ENCODE data around the gene NLRC4. TPM values are rescaled to one million over a fixed set of nuclear protein-coding genes. Genes with fewer than 3 reads are reported as not detected.
"Not testable (repeated sequence)": the region's sequence is repeated elsewhere in the genome, so short reads cannot be mapped to it uniquely, and the experiment has no call there.

NLRC4 gene, protein sequence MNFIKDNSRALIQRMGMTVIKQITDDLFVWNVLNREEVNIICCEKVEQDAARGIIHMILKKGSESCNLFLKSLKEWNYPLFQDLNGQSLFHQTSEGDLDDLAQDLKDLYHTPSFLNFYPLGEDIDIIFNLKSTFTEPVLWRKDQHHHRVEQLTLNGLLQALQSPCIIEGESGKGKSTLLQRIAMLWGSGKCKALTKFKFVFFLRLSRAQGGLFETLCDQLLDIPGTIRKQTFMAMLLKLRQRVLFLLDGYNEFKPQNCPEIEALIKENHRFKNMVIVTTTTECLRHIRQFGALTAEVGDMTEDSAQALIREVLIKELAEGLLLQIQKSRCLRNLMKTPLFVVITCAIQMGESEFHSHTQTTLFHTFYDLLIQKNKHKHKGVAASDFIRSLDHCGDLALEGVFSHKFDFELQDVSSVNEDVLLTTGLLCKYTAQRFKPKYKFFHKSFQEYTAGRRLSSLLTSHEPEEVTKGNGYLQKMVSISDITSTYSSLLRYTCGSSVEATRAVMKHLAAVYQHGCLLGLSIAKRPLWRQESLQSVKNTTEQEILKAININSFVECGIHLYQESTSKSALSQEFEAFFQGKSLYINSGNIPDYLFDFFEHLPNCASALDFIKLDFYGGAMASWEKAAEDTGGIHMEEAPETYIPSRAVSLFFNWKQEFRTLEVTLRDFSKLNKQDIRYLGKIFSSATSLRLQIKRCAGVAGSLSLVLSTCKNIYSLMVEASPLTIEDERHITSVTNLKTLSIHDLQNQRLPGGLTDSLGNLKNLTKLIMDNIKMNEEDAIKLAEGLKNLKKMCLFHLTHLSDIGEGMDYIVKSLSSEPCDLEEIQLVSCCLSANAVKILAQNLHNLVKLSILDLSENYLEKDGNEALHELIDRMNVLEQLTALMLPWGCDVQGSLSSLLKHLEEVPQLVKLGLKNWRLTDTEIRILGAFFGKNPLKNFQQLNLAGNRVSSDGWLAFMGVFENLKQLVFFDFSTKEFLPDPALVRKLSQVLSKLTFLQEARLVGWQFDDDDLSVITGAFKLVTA
- not detected for total RNA-seq
- under 1 TPM in 2 of 3 donors, not detected in 1; 0.13 to 0.16 TPM for polyA plus RNA-seq
- 0 reads per million in 6 experiments for total RNA-seq

DNA sequence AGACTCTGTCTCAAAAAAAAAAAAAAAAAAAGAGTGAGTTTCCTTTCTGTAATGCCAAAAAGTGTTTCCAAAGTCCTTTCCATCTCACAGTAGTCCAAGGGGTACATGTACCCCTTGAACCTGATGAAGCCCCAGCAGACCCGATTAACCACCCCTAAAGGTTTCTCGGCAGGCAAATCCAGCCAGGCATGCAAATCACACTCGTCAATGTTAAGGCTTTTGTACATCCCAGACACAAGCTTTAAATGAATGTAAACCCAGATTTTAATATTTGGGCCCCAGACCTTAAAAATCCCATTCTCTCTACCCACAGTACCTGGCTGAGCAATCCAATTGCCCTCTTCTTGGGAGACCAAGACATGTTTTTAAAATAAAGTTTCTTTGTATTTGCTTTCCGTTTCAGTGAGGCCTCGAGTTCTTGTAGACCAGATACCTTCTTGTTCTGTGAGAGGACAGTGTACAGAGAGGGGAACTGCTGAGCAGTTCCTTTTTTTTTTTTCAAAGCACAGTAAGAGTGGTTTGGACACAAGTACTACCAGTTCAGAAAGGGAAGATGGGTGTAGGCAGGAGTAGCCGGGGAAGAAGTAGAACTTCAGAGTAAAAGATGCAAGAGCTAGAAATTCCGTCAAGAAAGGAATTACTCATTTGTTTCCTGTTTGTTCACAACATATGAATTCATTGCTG, at the start of gene NLRC4:
TSS of gene NLRC4 (minus strand) at position 465 of the 684 bp plus-strand sequence. CDS start 8,111 bp downstream, outside the sequence.
- H3K9me3 Mint-ChIP-seq: no peaks in the 10 kb centered on the region
- H3K27me3 Mint-ChIP-seq: no peaks in the 10 kb centered on the region
- DNase-seq (no peak), ATAC-seq (no peak)
- H3K4me1 Mint-ChIP-seq: peaks cover 0 to 14% (median 1%) of the 10 kb centered on the region in 4 donors
- peak within 1 kb of the TSS in 5 of 10 donors; percentile 27 to 77 (median 50) for H3K27ac Mint-ChIP-seq
- peak within 1 kb of the TSS in 1 of 10 donors; percentile 74 for H3K4me3 Mint-ChIP-seq
- no peaks in the 10 kb centered on the region for H3K36me3 Mint-ChIP-seq
- POLR2A ChIA-PET: interaction anchor here (0.7 kb wide), 2 partner anchors 10 to 25 kb away, joined by 3 read pairs; no protein-coding TSS in a partner anchor

DNA sequence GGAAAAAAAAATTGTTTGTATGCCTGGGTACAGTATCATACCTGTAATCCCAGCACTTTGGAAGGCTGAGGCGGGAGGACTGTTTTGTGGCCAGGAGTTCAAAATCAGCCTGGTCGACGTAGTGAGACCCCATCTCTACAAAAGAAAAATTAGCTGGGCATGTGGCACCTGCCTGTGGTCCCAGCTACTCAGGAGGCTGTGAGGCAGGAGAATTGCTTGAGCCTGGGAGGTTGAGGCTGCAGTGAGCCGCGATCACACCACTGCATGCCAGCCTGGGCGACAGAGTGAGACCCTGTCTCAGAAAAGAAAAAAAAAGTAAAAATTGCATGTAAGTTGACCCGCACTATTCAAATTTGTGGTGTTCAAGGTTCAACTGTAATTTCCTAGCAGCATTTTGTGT, 45.9 kb upstream of the NLRC4 start:
- Mint-ChIP-seq H3K4me1 (no peaks in the 10 kb centered on the region), H3K36me3 (peaks cover 0 to 25% (median 12%) of the 10 kb centered on the region in 3 donors), H3K9me3 (no peaks in the 10 kb centered on the region), H3K27ac (no peak overlapping the region), H3K27me3 (no peaks in the 10 kb centered on the region), H3K4me3 (no peak overlapping the region)
- POLR2A ChIA-PET: no interaction called here
- no peak for DNase-seq
- no peak for ATAC-seq

DNA sequence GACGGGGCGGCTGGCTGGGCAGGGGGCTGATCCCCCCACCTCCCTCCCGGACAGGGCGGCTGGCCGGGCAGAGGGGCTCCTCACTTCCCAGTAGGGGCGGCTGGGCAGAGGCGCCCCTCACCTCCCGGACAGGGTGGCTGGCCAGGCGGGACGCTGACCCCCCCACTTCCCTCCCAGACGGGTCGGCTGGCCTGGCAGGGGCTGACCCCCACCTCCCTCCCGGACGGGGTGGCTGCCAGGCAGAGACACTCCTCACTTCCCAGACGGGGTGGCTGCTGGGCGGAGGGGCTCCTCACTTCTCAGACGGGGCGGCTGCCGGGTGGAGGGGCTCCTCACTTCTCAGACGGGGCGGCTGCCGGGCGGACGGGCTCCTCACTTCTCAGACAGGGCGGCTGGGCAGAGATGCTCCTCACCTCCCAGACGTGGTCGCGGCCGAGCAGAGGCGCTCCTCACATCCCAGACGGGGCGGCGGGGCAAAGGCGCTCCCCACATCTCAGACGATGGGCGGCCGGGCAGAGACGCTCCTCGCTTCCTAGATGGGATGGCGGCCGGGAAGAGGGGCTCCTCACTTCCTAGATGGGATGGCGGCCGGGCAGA, 29.4 kb upstream of the NLRC4 start:
- POLR2A ChIA-PET, H3K27me3 Mint-ChIP-seq, H3K9me3 Mint-ChIP-seq, ATAC-seq, H3K27ac Mint-ChIP-seq, DNase-seq, H3K4me3 Mint-ChIP-seq, H3K4me1 Mint-ChIP-seq: not testable (repeated sequence)
- H3K36me3 Mint-ChIP-seq: peaks cover 9 to 63% (median 23%) of the 10 kb centered on the region in 3 donors

DNA sequence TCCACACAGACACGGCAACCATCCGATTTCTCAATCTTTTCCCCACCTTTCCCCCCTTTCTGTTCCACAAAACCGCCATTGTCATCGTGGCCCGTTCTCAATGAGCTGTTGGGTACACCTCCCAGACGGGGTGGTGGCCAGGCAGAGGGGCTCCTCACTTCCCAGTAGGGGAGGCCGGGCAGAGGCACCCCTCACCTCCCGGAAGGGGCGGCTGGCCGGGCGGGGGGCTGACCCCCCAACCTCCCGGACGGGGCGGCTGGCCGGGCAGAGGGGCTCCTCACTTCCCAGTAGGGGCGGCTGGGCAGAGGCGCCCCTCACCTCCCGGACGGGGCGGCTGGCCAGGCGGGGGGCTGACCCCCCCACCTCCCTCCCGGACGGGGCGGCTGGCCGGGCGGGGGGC, 28.8 kb upstream of the NLRC4 start:
- not testable (repeated sequence) for H3K4me3 Mint-ChIP-seq
- H3K36me3 Mint-ChIP-seq: peaks cover 9 to 57% (median 20%) of the 10 kb centered on the region in 3 donors

DNA sequence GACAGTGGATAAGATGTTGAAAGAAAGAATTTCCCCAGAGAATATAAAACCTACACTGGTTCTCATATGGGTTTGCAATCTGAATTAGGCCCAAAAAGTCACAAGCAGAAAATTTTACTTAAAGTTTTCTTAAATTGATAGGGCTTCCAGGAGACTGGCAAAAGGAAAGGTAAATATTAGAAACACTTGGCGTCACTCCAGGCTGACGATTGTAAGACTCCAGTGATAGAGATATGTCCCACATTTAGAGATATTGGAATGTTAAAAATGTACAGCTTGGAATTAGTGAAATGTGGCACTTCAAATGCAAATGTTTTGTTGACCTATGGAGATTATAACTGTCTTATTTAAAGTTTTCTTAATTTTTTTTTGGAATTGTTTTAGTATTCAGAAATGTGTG, 27.1 kb upstream of the NLRC4 start:
- H3K4me3 Mint-ChIP-seq: no peak overlapping the region
- DNase-seq: no peak
- peaks cover 0 to 6% (median 0%) of the 10 kb centered on the region in 9 donors for H3K9me3 Mint-ChIP-seq
- H3K36me3 Mint-ChIP-seq: peaks cover 9 to 59% (median 20%) of the 10 kb centered on the region in 3 donors
- no peak for ATAC-seq
- H3K27me3 Mint-ChIP-seq: no peaks in the 10 kb centered on the region
- POLR2A ChIA-PET: no interaction called here
- H3K27ac Mint-ChIP-seq: no peak overlapping the region
- peaks cover 11 to 28% (median 24%) of the 10 kb centered on the region in 4 donors for H3K4me1 Mint-ChIP-seq

More for the DNA sequence above, 28.8 kb upstream of the NLRC4 start:
- ATAC-seq, H3K27me3 Mint-ChIP-seq, POLR2A ChIA-PET, H3K9me3 Mint-ChIP-seq, DNase-seq, H3K27ac Mint-ChIP-seq: not testable (repeated sequence)
- H3K4me1 Mint-ChIP-seq: peaks cover 5 to 14% (median 10%) of the 10 kb centered on the region in 4 donors

DNA sequence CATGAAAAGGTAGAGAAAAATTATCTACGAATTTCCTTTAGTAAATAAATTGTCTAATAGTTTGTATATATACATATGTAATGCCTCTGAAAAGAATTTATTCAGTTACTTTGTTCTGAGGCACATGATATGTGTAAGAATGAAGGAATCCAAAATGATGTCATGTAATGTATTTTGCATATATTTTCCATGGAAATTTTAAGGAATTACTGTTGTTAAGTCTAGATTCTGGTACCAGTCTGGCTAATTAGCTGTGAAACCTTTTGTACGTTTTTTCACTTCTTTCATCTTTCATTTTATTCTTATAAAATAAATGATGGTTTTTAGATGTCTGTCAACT, 25.3 kb upstream of the NLRC4 start:
- H3K27me3 Mint-ChIP-seq: no peaks in the 10 kb centered on the region
- POLR2A ChIA-PET: no interaction called here
- peaks cover under 1 to 57% (median 15%) of the 10 kb centered on the region in 3 donors for H3K36me3 Mint-ChIP-seq
- no peak overlapping the region for H3K4me3 Mint-ChIP-seq
- peak overlapping the region in 3 of 10 donors; percentile 1 to 71 (median 62) for H3K27ac Mint-ChIP-seq
- H3K9me3 Mint-ChIP-seq: peaks cover 0 to 2% (median 0%) of the 10 kb centered on the region in 9 donors
- ATAC-seq (no peak), DNase-seq (no peak)
- H3K4me1 Mint-ChIP-seq: peaks cover 14 to 41% (median 36%) of the 10 kb centered on the region in 4 donors

DNA sequence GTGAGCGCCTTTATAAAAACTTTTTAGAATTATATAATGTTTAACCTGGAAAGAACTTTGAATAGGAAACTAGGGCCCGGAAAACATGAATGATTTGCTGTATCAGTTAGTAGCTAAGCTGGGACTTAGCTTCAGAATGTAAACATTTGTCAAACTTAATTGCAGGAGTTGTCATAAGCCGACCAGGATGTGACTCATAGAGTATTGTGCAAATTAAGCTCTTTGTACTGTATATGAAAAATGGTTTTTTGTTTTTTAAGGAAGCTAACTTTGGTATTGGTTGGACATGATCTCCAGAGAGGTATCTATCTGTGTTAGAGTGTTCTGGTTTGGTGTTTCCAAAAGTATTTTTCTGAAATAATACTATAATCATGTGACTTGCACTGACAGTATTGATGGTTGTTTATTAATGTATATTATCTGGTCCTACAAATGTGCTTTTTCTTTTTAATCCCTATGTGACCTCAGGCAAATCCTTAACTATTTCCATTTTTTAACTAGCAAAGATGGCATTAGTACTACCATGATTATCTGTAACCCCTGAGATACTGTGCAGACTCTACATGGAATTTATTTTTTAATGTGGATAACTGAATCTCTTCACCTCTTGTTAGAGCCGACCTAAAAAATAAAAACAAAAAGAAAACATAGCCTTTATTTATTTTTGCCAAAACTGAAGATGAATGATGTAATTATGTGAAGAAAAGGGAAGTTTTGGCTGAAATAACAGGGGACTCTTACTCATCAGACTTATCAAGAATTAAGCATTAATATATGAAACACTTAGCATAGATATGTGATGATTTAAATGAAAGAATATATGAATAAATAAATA, 24.7 kb upstream of the NLRC4 start:
- peak overlapping the region in 7 of 10 donors; percentile 1 to 87 (median 62) for H3K27ac Mint-ChIP-seq
- H3K9me3 Mint-ChIP-seq: peaks cover 0 to 2% (median 0%) of the 10 kb centered on the region in 9 donors
- peak overlapping the region in 2 of 10 donors; percentile 2 to 33 for H3K4me3 Mint-ChIP-seq
- no peak for ATAC-seq
- no peaks in the 10 kb centered on the region for H3K27me3 Mint-ChIP-seq
- H3K36me3 Mint-ChIP-seq: peaks cover 0 to 59% (median 12%) of the 10 kb centered on the region in 3 donors
- POLR2A ChIA-PET: interaction anchor here (0.5 kb wide), 1 partner anchor 66 kb away, joined by 4 read pairs; no protein-coding TSS in a partner anchor
- no peak for DNase-seq
- peaks cover 20 to 47% (median 42%) of the 10 kb centered on the region in 4 donors for H3K4me1 Mint-ChIP-seq

DNA sequence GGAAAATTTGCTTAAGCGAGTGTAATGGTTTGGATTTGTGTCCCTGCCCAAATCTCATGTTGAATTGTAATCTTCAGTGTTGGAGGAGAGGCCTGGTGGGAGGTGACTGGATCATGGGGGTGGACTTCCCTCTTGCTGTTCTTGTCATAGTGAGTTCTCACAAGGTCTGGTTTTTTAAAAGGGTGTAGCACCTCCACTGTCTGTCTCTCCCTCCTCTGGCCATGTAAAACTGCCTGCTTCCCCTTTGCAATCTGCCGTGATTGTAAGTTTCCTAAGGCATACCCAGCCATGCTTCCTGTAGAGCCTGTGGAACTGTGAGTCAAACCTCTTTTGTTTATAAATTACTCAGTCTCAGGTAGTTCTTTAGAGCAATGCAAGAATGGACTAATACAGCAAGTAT, 19.6 kb upstream of the NLRC4 start:
- Mint-ChIP-seq H3K4me3 (peak overlapping the region in 7 of 10 donors; percentile 5 to 66 (median 26)), H3K36me3 (peaks cover 4 to 66% (median 10%) of the 10 kb centered on the region in 3 donors), H3K27ac (peak overlapping the region in 5 of 10 donors; percentile 0 to 82 (median 26)), H3K27me3 (no peaks in the 10 kb centered on the region), H3K4me1 (peaks cover 25 to 75% (median 62%) of the 10 kb centered on the region in 4 donors), H3K9me3 (no peaks in the 10 kb centered on the region)
- POLR2A ChIA-PET: no interaction called here
- ATAC-seq: no peak
- no peak for DNase-seq

DNA sequence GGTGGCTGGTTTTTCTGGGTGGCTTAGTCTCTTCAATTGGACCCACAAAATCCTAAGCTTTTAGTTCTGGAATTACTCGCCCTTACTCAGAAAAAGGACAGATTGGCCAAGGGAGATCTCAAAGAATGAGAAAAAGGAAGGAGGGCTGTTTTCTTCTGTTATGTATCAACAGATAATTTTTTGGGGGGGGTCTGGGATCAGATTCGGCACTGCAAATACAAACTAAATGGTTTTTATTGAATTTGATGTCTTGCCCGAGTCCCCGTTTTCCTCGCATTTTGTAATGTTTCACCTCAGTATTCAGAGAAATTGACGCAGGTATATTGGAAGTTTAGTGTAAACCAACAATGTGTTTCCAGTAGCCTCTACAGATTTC, 13.8 kb upstream of the NLRC4 start:
- H3K27me3 Mint-ChIP-seq: peaks cover 0 to 7% (median 2%) of the 10 kb centered on the region in 5 donors
- H3K4me1 Mint-ChIP-seq: peaks cover 17 to 50% (median 35%) of the 10 kb centered on the region in 4 donors
- H3K4me3 Mint-ChIP-seq: peak overlapping the region; percentile 87 to 98 (median 92)
- peaks cover 4 to 31% (median 6%) of the 10 kb centered on the region in 3 donors for H3K36me3 Mint-ChIP-seq
- peak overlapping the region; percentile 90 to 99 (median 97) for H3K27ac Mint-ChIP-seq
- peak in 1 of 10 donors; percentile 10 for DNase-seq
- H3K9me3 Mint-ChIP-seq: no peaks in the 10 kb centered on the region
- ATAC-seq: no peak
- POLR2A ChIA-PET: interaction anchor here (0.6 to 1.0 kb wide), 4 partner anchors 15 to 859 kb away, joined by 3 to 4 read pairs (median 3); partner anchors contain the start of gene SLC30A6

DNA sequence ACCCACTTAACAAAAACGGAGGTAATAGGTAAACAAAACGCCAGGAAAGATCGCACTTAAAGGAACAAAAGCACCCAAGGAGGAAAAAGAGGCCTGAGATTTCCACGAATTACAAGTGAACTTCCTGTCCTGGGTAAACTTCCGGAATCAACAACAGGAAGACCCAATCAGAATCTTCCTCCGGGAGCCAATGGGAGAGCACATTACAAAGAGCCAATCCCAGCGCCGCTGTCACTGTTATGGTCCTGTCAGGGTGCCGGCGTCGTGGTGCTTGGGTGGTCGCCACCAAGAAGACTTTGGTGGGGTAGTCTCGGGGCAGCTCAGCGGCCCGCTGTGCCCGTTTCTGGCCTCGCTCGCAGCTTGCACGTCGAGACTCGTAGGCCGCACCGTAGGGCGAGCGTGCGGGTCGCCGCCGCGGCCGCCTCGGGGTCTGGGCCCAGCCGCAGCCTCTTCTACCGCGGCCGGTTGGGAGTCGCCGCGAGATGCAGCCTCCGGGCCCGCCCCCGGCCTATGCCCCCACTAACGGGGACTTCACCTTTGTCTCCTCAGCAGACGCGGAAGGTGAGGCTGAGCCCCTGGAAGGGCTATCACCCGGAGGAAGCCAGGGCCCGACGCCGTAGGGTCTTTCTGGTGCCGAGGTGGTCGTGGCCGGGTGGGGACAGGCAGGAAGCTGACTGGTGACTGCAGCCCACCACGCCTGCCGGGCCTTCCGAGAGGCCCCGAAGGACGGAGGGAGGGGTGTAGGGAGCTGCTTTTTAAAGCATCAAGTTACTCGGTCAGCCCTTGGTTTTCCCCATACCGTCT, 13.2 kb upstream of the NLRC4 start, which contains the start of gene YIPF4:
TSS of gene YIPF4 (plus strand) at position 231 of the 804 bp plus-strand sequence. CDS start at position 483, 252 bp downstream.
- peak; percentile 76 to 99 (median 92) for DNase-seq
- H3K27ac Mint-ChIP-seq: peak within 1 kb of the TSS; percentile 97 to 99 (median 98)
- POLR2A ChIA-PET: interaction anchor here (0.6 to 1.0 kb wide), 4 partner anchors 15 to 859 kb away, joined by 3 to 4 read pairs (median 3); partner anchors contain the start of gene SLC30A6
- peak within 1 kb of the TSS; percentile 87 to 98 (median 92) for H3K4me3 Mint-ChIP-seq
- H3K36me3 Mint-ChIP-seq: peaks cover 0 to 25% (median 2%) of the 10 kb centered on the region in 3 donors
- peaks cover 13 to 44% (median 30%) of the 10 kb centered on the region in 4 donors for H3K4me1 Mint-ChIP-seq
- H3K9me3 Mint-ChIP-seq: no peaks in the 10 kb centered on the region
- peak; percentile 95 to 96 for ATAC-seq
- peaks cover 0 to 7% (median 2%) of the 10 kb centered on the region in 5 donors for H3K27me3 Mint-ChIP-seq
